Dermis blood vessel endothelial cell (primary cell): ENCODE data around the gene ASTN2. TPM values are rescaled to one million over a fixed set of nuclear protein-coding genes. Genes with fewer than 3 reads are reported as not detected.
"Not testable (repeated sequence)": the region's sequence is repeated elsewhere in the genome, so short reads cannot be mapped to it uniquely, and the experiment has no call there.

ENCODE experiments used
- DNase-seq: peaks from one replicate; pipeline ENCODE4 v3.0.0; 2010
- total RNA-seq: library from RNA; depleted of rRNA; stranded (reverse); fragments of >200 nt; gene quantifications from 2 replicates; pipeline ENCODE4 v1.2.3, GENCODE V29; 2014

ASTN2 gene
- total RNA-seq, 1 donor from 2014 or later: 1.9 TPM

DNA sequence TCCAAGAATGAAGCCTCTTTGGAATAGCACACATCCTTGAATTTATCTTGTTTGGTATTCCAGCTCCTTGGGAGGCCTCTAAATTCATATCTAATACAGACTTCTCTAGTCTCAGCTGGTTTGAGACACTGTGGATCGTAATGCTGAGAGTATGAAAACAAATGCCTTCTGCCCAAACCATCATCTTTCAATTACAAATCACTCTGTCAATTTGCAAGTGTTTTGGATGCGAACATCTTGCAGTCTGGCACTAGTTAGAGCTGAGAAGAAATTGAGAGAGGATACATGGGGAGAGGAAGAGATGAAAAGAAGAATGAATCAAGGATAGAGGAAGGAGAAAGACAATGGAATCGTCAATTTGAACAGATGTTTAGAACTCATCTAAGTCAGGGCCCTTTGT, 342.6 kb downstream of the ASTN2 start:
- no peak for DNase-seq

DNA sequence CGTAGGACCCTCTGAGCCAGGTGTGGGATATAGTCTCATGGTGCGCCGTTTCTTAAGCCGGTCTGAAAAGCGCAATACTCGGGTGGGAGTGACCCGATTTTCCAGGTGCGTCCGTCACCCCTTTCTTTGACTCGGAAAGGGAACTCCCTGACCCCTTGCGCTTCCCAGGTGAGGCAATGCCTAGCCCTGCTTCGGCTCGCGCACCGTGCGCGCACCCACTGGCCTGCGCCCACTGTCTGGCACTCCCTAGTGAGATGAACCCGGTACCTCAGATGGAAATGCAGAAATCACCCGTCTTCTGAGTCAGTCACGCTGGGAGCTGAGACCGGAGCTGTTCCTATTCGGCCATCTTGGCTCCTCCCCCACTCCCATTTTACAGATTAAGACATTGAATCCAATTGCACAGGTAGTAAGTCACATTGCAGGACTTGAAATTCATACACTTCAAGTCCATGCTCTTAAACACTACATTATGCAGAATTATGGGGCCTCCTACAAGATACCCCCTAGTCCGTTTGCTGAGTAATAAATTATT, 343.1 kb downstream of the ASTN2 start:
- not testable (repeated sequence) for DNase-seq

DNA sequence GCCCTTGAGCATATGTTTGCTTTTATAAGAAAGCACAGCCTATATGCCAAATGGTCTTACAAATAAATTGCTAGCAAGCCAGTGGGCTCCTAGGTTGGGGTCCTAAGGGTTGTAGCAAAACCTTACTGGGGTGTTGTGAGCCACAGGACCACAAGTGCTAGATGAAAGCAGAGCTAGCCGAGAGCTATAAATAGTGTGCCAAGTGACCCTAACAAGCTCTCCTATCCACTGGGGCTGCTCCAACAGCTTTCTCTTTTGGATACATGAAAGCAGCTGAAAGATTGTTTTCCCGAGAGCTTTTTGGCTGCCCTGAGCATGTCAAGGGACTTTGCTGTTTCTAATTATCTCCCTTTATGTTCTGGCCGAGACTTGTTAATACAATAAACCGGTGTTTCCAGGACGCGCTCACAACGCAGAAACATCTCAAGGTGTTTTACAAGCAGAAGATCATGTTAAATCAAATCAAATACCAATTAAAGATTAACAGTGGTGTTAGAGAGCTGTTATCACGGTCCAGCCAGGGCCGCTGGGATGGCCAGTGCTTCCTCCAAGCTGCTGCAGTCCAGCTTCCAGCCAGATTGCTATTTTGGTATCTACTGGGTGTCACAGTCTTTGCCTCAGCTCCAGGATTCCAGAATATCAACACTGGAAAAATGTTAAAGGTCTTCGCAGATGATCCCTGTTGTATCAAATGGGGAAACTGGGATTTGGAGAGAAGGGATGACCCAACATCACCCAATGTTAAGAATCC, 351.0 kb downstream of the ASTN2 start:
- no peak for DNase-seq

DNA sequence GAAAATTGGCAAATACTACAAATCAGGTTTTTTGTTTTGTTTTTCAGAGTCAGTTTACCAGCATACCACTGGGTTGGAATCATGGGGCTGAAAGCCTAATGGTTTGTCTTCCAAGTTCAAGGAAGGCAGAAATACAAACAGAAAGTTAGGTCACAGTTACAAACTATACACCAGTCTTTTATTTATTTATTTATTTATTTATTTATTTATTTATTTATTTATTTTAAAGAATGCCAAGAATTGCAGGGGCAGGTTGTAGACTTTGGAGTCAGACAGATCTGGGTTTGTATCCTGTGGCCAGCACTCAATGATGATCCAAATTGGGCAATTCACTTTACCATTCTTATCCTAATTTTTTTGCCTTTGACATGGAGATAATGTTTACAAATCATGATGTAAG, 353.9 kb downstream of the ASTN2 start:
- DNase-seq: no peak

DNA sequence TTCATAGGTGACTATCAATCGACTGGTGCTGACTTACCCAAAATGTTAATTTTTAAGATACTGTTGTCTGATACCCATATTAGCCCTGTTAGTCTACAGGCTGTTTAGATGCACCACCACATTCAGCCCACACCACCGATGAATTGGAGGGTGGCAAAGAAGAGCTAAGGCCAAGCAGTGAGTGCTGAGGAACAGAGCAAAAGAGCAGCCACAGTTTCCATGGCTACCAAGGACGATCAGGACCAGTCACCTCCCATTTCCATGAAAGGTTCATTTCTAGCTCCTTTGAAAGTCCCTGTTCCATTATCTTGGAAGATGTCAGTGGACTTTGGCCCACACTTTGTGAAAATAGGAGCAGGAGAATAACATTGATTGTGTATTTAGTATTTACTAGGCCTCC, 364.9 kb downstream of the ASTN2 start:
- DNase-seq: no peak

DNA sequence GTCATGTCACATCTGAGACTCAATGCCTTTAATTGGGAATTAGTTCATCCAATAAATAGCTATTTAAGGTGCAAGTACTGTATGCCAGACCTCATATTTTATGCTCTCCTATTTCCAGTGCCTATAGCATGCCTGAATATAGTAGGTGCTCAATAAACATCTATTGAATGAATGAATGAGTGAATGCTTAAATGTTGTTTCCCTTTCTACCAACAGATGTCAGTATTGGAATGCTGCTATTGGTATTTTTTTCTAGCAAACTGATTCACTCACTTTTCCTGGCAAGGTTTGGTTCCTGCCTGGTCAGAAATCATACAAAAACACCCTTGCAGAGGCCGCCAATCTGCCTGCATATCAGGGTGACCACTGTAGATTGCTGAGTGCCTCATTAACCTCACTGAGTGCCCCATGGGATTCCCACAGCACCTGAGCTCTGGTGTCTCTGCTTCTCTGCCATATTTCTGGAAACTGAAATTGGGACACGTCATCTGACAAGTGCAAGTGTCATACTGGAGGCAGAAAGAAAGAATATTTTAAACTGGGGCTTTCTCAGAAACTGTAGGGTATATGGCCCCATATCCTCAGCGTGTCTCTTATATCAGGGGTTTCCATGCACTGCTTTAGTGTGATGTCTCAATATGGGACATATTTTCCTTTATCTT, 368.1 kb downstream of the ASTN2 start:
- DNase-seq: no peak

DNA sequence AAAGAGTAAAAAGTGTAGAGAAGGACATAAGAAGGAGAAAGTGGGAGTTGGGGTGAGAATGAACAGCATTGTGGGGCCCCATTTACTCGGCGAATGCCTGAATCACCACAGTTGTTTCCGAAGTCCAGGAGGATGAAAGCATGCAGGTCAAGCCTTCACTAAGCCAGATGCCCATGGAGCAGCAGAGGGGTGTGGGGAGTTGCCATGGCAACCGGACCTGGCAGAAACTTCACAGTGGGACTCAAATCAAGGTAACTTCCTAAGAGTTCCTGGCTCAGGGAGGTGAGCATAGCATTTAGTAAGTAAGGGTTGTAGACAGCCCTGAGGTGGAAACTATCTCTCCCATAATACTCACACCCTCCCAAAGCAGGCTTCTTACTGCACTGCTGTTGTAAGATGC, 370.6 kb downstream of the ASTN2 start:
- no peak for DNase-seq

DNA sequence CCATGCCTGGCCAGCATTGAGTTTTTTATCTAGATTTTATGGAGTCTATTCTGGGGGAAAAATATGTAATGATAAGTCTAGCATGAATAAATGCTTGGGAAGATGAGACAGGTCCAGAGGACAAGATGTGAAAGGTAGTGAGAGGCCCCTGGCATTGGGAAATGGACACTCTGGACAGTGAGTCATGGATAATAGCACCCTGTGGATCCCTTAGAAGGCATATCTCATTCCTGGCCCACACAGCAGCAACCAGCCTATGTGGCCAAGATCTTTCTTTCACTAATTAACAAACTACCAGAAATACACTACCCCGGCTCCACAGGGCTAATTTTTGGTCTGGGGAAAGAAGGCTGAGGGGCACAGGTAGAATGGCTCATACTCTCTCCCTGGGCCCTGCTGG, 371.7 kb downstream of the ASTN2 start:
- no peak for DNase-seq

DNA sequence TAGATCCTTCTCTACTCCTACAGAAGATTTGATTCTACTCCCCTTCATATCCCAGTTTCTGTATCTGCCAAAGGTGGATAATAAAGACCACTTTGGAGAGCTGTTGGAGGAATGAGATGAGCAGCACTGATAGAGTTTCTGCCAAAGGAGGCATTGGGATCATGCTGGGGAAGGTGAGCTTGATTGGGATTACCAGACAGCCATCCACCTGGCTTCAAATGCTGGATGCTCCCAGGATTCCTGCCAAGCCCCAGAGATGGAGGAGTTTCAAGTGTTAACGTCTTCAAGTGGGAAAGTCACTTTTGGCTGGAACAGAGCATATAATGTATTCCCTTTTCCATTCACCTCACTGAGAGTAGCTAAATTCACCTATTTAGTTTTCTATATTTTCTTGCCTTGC, 379.3 kb downstream of the ASTN2 start:
- DNase-seq: no peak

DNA sequence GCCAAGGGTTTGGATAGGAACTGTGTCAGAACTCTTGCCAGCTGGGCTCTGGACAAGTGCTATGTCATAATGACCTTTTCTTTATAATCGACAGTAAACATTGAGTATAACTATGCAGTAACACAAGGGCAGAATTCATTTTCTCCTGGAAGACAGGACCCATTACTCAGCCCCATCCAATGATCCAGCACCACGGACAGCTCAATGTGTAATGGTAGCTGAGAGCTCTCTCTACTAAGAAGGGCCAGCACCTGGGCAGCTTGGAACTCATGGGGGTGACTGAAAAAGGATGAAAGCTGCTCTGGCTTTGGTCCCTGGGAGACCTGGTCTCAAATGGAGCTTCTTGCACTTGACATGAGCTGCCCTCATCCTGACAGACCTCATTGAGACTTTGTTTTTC, 380.0 kb downstream of the ASTN2 start:
- no peak for DNase-seq

DNA sequence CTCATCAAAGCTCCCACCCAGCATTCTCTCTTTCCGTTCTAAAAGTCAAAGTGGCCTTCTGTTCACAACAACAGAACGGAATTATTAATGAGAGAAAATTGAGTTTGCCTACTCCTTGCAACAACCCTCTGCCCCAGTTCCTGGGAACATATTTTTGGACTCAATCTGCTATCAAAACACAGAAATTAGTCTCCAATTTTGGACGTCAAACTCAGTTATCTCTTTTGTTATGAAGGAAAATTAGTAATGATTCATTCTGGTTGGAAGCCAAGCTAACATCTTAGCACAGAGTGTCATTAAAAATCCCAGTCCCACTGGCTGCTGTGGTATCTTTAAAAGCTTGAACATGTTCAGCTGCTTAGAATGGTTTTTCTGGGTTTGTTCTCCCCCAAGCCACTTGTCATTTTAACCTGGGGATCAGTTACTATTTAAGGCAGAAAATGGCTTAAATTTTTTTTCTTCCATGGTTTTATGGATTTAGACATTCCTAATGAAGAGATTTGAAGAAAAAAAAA, 384.5 kb downstream of the ASTN2 start:
- DNase-seq: no peak

DNA sequence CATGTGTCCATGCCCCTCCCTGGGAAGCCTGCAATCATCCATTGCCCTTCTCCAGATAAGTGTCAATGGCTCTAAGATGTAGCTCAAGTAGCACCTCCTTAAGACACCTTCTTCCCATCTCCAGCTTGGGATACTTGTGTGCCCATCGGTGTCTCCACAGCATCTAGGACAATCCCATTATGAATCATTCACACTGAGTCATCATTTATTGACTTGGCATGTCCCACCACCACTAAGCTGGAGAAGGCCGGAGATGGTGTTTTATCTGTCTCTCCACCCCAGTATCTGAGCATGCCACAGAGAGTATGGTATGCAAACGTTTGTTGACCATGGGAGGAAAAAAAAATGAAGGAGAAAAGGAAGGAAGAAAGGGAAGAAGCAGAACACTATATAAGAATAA, 385.5 kb downstream of the ASTN2 start:
- no peak for DNase-seq

DNA sequence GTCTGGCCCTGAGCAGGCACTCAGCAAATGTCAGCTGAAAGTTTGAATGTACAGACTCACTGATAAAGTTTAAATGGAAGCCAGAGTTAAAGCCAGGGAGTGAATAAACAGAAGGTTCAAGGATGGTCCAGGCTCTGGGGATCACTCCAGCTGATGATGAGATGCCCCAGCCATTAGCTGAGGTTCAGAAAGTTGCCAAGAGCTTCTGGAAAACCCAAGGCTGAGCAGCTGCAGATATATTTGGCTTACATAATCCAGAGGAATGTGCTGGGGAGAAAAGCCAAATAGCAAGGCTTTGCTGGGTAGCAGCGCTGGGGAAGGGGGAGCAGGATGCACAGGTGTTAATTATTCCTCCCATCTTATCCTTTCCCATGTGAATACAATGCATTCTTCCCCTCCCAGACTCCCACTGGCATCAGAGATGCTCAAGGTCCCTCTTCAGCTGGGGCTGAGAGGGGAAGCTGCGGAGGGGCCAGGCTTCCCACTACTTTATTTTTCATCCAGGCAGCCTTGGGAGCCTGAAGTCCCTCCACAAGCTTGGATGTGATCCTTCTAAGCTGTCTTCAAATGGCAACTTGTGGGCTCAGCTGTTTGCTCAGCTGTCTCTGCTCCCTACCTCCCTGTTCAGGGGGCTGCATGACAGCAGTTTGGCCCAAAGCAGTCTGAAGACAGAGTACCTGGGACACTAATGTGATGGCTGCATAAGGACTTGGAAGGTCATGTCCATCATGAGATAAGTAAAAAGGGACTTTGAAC, 386.6 kb downstream of the ASTN2 start:
- no peak for DNase-seq

DNA sequence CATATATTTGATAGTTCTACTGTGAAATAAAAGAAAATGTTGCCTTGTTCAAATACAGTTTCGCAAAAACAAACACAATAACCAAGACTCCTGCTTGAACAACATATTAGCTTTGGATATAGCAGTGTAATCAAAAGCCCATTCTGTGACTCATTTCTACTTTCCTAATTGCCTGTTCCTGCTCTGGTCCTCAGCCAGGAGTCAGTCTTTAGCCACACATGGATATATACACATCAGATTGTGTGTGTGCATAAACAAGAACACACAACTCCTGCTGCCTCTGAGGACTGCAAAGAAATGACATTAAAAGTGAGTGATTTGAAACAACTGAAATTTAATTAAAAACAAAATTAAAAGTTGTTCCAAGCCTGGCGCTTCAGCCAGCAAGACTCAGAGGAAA, 393.0 kb downstream of the ASTN2 start:
- DNase-seq: no peak

DNA sequence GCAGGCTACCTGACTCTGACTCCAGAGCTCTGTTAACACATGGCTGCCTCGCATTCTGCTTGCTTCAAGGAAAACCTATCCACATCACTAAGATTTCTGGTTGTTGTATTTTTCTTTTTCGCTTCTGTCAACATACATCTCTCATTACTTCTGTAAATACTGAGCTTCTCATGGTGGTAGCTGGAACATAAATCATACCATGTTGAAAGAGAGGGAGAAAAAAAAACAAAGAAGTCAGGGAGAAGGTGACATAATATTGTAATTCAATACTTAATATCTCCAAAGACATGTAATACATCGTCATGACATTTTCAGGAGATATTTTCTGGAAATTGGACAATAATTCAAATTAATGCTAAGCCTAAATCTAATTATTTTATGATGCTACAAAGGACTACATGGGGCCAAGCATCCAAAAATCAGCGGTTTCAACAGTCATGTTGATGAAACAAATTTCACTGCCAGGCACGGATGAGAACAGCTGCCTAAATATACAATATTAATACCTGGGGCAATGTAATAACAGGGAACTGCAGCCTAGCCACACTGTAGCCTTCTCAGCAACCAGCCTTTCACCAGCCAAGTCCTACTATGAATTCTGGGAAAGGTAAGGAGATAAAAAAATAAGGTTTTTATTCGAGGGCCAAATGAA, 395.8 kb downstream of the ASTN2 start:
- DNase-seq: no peak

DNA sequence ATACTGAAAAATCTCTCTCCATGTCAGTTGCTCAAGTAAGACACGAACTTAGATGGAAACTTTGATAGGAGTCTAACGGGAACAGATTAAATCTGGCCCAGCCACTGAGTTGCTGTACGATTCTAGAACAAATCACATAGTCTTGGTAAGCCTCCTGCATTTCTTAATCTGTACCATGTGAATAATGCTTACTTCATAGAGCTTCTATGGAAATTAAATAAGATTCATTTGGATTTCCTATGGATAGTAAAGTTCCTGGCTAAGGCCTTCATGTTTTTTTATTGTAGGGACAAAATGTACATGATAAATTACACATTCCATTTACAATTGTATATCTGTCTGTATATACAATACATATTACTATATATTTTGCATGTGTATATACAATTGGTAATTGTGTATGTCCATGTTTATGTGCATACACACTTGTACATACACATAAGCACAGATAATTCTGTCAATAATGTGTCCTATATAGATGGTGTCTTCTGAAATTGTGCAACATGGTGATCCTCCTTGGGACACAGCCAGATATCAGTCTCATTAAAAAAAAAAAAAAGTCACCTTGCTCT, 397.4 kb downstream of the ASTN2 start:
- DNase-seq: no peak

DNA sequence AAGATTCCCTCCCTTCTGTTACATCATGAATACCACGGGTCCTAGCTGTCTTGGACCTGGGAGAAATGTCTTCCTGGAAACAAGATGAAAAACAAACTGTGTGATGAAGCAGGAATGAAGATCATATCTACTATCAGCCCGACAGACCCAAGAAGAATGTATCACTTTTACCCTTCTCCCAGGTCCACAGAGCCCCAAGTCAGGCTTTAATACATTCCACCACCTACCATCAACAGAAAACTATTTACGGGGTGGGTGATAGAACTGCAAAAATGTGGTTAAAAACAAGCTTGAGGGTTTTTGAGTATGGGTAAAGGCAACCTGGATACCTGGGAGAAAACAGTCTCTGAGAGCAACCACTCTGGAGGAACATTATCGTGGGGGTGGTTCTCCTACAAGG, 400.8 kb downstream of the ASTN2 start:
- DNase-seq: no peak

DNA sequence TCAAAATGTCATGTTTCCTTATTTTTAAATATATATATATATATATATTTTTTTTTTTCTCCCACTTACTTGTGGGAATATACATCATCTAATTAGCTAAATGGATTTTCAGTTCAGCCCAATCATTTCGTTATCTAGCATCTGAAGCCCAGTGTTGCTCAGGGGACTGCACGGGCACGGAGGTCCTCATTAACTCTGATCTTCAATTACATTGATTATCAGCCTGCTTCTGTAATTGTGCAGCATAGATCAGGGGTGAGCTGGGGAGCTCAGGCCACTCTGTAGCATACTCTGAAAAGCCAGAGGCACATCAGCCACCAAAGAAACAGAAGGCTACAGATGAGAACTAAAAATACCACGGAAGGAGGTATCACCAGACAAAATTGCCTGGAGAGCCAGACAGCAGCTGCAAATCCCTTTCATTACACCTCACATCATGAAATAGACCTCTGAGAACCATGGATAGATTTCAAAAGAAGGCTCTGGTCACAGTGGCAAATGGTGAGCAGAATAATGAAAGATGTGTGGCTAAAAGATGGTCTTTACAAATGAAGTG, 401.3 kb downstream of the ASTN2 start:
- no peak for DNase-seq

DNA sequence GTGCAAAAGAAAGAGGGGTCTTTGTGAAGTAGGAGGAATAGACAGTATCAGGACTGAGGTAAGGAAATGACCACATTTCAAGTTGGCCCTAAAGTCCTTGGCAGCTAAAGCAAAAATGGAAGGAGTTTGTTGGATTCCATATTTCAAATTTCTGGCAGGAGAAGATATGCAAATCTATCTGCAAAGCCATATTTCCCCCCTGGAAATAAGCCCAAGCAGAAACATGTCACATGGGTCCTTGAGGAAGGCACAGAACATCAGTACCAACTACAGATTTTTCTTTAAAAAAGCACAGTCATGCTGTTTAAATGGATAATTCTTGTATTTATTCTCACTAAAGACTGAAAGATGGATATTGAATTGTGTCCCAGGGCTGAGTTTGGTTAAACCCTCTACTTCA, 404.8 kb downstream of the ASTN2 start:
- DNase-seq: no peak

DNA sequence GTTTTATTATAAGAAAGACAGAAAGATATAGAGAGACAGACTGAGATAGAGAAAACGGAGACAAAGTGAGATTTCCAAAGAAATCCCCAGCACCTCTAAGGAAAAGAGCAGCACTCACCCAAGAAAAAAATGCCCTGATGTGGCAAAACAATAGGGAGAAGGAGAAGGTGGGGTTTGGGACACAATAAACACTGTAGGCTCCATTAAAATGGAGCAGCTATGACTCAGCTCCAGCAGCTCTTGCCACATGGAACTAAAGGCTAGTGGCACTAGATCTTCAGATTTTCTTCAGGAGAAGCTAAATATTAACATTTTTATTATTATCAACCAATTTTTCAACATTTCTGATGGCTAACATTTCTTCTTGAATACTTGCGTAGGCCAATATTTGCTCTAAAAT, 406.0 kb downstream of the ASTN2 start:
- no peak for DNase-seq

DNA sequence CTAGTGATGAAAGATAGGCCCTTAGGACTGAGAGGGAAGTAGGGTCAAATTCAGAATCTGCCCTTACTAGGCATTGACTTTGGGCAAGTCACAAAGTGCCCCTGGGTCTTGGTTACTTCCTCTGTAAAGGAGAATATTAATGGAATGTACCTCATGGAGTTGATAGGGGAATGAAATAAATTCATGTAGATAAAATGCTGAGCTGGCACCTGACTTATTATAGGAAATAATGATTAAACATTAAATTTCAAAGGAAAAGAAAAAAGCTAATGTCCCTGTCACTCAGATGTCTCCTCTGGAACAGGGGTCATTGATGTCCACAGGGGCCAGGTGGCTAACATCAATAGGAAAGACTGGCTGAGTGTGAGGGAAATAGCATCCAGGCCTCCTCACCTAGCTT, 406.4 kb downstream of the ASTN2 start:
- no peak for DNase-seq

DNA sequence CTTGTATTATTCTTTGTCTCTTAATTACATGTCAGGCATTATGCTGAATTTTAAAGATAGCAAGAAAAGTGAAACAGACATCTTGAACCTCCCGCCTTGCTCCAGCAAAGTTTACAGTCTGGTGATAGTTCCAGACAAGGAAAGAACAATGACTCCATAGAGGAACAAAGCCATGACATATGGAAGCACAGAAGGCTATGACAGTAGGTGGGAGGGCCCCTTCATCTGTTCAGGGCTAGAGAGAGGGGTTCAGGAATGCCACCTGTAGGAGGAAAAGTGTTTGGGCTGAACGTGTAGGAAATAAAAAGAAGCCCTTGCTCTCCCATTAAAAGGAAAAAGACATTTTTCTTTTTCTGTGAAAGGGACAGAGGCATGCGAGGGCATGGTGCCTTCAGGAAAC, 412.2 kb downstream of the ASTN2 start:
- DNase-seq: no peak
